Keratinocyte (primary cell): ENCODE results near the gene ERCC6L2.

Experiments used
- EZH2 ChIP-seq: IDR thresholded peaks from one replicate; pipeline ENCODE4 v1.6.1; 2012; ENCODE audit warnings: inconsistent platforms, mild to moderate bottlenecking, low read length, moderate library complexity
- TF ChIP-seq, protein P1 (sequence below), 3 experiments: IDR thresholded peaks in 1 of 3; conservative IDR thresholded peaks in 1 of 3; optimal IDR thresholded peaks in 1 of 3; 2 replicates in 2 of 3; 3 replicates in 1 of 3; pipeline versions ENCODE3 to v1.5.1; 2011; ENCODE audit warnings: low read length in 3 of 3, mild to moderate bottlenecking in 3 of 3, moderate library complexity in 2 of 3, control low read depth in 1 of 3, inconsistent platforms in 1 of 3; ENCODE audit not compliant: insufficient read depth in 2 of 3; ENCODE audit errors: extremely low read depth in 1 of 3

DNA sequence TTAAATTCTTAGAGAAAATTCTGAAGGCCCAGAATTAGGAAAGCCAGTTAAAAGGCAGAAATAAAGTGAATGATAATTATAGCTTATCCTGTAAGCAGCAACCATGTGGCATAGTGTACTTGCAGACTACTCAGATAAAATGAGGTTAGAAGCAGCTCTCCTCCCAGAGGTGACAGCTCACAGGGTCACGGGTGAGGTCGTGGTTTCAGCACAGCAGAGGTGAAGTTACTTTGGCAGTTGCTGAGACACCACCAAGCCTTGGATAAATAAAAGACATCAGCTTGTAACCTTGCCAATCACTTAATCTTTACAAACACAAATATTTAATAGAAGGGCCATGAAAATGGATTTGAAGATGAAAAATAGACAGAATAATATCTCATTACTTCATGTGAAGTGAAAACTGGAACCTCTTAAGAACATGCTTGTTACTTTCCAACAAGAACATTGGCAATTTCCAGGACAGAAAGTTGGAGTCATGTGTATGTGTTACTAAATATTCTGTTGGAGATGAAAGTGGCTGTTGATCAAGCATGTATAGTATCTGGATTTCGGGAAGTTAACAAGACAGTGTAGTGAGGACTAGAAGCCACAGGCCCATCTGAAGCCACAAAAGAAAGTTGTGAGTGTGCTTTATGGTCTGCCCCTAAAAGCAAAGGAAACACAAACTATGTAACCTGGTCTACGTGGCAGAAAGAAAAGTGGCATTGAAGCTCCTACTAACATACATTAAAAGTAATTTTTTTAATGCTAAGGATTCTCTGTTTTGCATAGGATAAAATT, 134.4 kb downstream of the ERCC6L2 start:
- TF ChIP-seq, protein P1, sequence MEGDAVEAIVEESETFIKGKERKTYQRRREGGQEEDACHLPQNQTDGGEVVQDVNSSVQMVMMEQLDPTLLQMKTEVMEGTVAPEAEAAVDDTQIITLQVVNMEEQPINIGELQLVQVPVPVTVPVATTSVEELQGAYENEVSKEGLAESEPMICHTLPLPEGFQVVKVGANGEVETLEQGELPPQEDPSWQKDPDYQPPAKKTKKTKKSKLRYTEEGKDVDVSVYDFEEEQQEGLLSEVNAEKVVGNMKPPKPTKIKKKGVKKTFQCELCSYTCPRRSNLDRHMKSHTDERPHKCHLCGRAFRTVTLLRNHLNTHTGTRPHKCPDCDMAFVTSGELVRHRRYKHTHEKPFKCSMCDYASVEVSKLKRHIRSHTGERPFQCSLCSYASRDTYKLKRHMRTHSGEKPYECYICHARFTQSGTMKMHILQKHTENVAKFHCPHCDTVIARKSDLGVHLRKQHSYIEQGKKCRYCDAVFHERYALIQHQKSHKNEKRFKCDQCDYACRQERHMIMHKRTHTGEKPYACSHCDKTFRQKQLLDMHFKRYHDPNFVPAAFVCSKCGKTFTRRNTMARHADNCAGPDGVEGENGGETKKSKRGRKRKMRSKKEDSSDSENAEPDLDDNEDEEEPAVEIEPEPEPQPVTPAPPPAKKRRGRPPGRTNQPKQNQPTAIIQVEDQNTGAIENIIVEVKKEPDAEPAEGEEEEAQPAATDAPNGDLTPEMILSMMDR (optimal IDR thresholded peaks at IDR 0.05 in 1 of 3, IDR thresholded peaks at IDR 0.05 in 1 of 3, conservative IDR thresholded peaks at IDR 0.05 in 1 of 3; ENCODE audit: extremely low read depth in 1 of 3, insufficient read depth in 2 of 3, low read length in 3 of 3), result no peak
- no peak for TF ChIP-seq EZH2
